Lower leg skin (tissue), 4 donors: ENCODE data around the gene FNBP1L. TPM values are rescaled to one million over a fixed set of nuclear protein-coding genes. Genes with fewer than 3 reads are reported as not detected.

ENCODE experiments used
- DNase-seq, 2 donors: peaks; one replicate each; pipeline ENCODE4 v3.0.0-alpha.2; 2019; ENCODE audit warnings: low spot score in 2 of 2
- H3K4me3 ChIP-seq: fragments of 200-600 bp; sonication (generic); 2 replicates; pipeline ENCODE4 v1.5.1; 2017; ENCODE audit warnings: mild to moderate bottlenecking, low read depth; ENCODE audit not compliant: poor library complexity, severe bottlenecking
- POLR2A ChIP-seq, 2 donors: fragments of 450-650 bp; IDR thresholded peaks; one replicate each; pipeline ENCODE4 v1.6.1; 2016 to 2017; ENCODE audit warnings: antibody characterized with exemption in 2 of 2, mild to moderate bottlenecking in 1 of 2, moderate library complexity in 1 of 2
- WGBS, 2 donors: methylation state at CpG; one replicate each; pipeline ENCODE4 v1.1.5; 2018; 5-methylcytosine and 5-hydroxymethylcytosine counted together
- intact Hi-C: fragments of 100-400 bp; cut with DNase I; formaldehyde crosslinking; loops from one replicate; pipeline ENCODE4 v1.15.0; 2023; ENCODE audit warnings: low total_unique reads
- total RNA-seq, 4 donors: library from RNA; depleted of rRNA; stranded (reverse); fragments of >200 nt; gene quantifications; one replicate each; pipeline ENCODE4 v1.1.0, GENCODE V29; 2016
- TF ChIP-seq, protein P1 (sequence below), 3 donors: fragments of 450-650 bp; IDR thresholded peaks; one replicate each; pipeline ENCODE4 v1.5.1; 2016; ENCODE audit warnings: antibody characterized with exemption in 3 of 3, mild to moderate bottlenecking in 3 of 3, moderate library complexity in 2 of 3

Gene FNBP1L
- total RNA-seq, 4 donors from 2014 or later, result 19.4 to 30.4 (median 21.9) TPM

GRCh38 chr1:93574511-93574910 lies 126.6 kb downstream of the FNBP1L start:
- TF ChIP-seq POLR2A (IDR thresholded peaks at IDR 0.05), result no peak
- TF ChIP-seq, protein P1, sequence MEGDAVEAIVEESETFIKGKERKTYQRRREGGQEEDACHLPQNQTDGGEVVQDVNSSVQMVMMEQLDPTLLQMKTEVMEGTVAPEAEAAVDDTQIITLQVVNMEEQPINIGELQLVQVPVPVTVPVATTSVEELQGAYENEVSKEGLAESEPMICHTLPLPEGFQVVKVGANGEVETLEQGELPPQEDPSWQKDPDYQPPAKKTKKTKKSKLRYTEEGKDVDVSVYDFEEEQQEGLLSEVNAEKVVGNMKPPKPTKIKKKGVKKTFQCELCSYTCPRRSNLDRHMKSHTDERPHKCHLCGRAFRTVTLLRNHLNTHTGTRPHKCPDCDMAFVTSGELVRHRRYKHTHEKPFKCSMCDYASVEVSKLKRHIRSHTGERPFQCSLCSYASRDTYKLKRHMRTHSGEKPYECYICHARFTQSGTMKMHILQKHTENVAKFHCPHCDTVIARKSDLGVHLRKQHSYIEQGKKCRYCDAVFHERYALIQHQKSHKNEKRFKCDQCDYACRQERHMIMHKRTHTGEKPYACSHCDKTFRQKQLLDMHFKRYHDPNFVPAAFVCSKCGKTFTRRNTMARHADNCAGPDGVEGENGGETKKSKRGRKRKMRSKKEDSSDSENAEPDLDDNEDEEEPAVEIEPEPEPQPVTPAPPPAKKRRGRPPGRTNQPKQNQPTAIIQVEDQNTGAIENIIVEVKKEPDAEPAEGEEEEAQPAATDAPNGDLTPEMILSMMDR (IDR thresholded peaks at IDR 0.05), result no peak
- intact Hi-C loops, result no loop called here
- DNase-seq, result no peak
- no peak overlapping the region for H3K4me3 ChIP-seq
- 89% methylated on average over 7 of the region's 7 CpGs for WGBS, 2 donors

GRCh38 chr1:93574991-93575390 lies 127.1 kb downstream of the FNBP1L start:
- no peak for DNase-seq
- intact Hi-C loops, result no loop called here
- H3K4me3 ChIP-seq, result no peak overlapping the region
- no peak for TF ChIP-seq POLR2A (IDR thresholded peaks at IDR 0.05)
- TF ChIP-seq, protein P1 (IDR thresholded peaks at IDR 0.05), result no peak
- WGBS, 2 donors, result 94 to 96% methylated on average over 6 of the region's 6 CpGs

- 79 to 89% methylated on average over 10 of the region's 10 CpGs for WGBS, 2 donors
- intact Hi-C loops, result no loop called here
- TF ChIP-seq, protein P1 (IDR thresholded peaks at IDR 0.05), result no peak
- TF ChIP-seq POLR2A (IDR thresholded peaks at IDR 0.05), result no peak
- DNase-seq, result no peak
- no peak overlapping the region for H3K4me3 ChIP-seq
Observed at GRCh38 chr1:93575621-93576284, 127.8 kb downstream of the FNBP1L start.

- H3K4me3 ChIP-seq, result no peak overlapping the region
- no peak for TF ChIP-seq POLR2A (IDR thresholded peaks at IDR 0.05)
- TF ChIP-seq, protein P1 (IDR thresholded peaks at IDR 0.05), result no peak
- WGBS, 2 donors, result 58 to 59% methylated on average over 9 of the region's 9 CpGs
- DNase-seq, result no peak
- intact Hi-C loops, result no loop called here
Observed at GRCh38 chr1:93576346-93576745, 128.4 kb downstream of the FNBP1L start.

DNA sequence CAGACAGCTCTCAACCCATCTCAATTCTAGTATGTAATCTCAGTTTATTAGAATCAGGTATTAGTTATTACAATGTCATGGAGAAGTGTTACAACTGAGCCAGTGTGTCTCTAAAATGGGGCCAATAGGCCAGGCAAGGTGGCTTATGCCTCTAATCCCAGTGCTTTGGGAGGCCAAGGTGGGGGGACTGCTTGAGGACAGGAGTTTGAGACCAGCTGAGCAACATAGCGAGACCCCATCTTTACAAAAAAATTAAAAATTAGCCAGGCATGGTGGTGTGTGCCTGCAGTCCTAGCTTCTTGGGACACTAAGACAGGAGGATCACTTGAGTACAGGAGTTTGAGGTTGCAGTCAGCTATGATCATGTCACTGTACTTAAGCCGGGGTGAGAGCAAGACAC lies 128.8 kb downstream of the FNBP1L start:
- intact Hi-C loops, result no loop called here
- no peak for DNase-seq
- WGBS, 2 donors, result 96% methylated on average over 2 of the region's 2 CpGs
- no peak for TF ChIP-seq POLR2A (IDR thresholded peaks at IDR 0.05)
- TF ChIP-seq, protein P1 (IDR thresholded peaks at IDR 0.05), result no peak
- H3K4me3 ChIP-seq, result no peak overlapping the region
